ENCODE measurements around the gene CLSTN1. TPM values are rescaled to one million over a fixed set of nuclear protein-coding genes. Genes with fewer than 3 reads are reported as not detected.
"Not testable (repeated sequence)": the region's sequence is repeated elsewhere in the genome, so short reads cannot be mapped to it uniquely, and the experiment has no call there.

CLSTN1 gene
- total RNA-seq, 1 experiment from 2014 or later, result 106 TPM

GRCh38 chr1:9714257-9714718 lies 109.5 kb downstream of the CLSTN1 start:
- no peaks in the 10 kb centered on the region for H3K27me3 Mint-ChIP-seq (ENCODE audit: insufficient read depth, unreplicated experiment)

GRCh38 chr1:9712767-9713166 lies 111.0 kb downstream of the CLSTN1 start:
- POLR2A ChIA-PET, result interaction anchor here (0.7 kb wide), 1 partner anchor 84 kb away, joined by 3 read pairs; no protein-coding TSS in a partner anchor

More at GRCh38 chr1:9714257-9714718, 109.5 kb downstream of the CLSTN1 start:
- no TSS peak for BruUV-seq (replicated peaks)
- ChIA-PET CTCF (interaction anchor here (0.7 to 1.1 kb wide), 4 partner anchors 11 to 237 kb away, joined by 3 read pairs; no protein-coding TSS in a partner anchor), POLR2A (interaction anchor here (0.6 kb wide), 1 partner anchor 28 kb away, joined by 3 read pairs; no protein-coding TSS in a partner anchor)
- no peak for TF ChIP-seq CTCF (IDR thresholded peaks at IDR 0.05; ENCODE audit: unreplicated experiment)
- Mint-ChIP-seq H3K27ac (ENCODE audit: low read depth, unreplicated experiment) (no peak overlapping the region), H3K4me1 (ENCODE audit: insufficient read depth, unreplicated experiment) (peaks cover 2% of the 10 kb centered on the region), H3K9me3 (ENCODE audit: unreplicated experiment) (no peaks in the 10 kb centered on the region), H3K36me3 (ENCODE audit: insufficient read depth, unreplicated experiment) (peaks cover 19% of the 10 kb centered on the region), H3K4me3 (ENCODE audit: unreplicated experiment) (no peak overlapping the region)
- DNase-seq (ENCODE audit: unreplicated experiment), result no peak
- intact Hi-C loops (cut with micrococcal nuclease), result no loop called here

GRCh38 chr1:9711466-9712020 lies 112.2 kb downstream of the CLSTN1 start:
- Mint-ChIP-seq H3K36me3 (ENCODE audit: insufficient read depth, unreplicated experiment) (peaks cover 14% of the 10 kb centered on the region), H3K4me1 (ENCODE audit: insufficient read depth, unreplicated experiment) (no peaks in the 10 kb centered on the region), H3K27me3 (ENCODE audit: insufficient read depth, unreplicated experiment) (no peaks in the 10 kb centered on the region), H3K27ac (ENCODE audit: low read depth, unreplicated experiment) (no peak overlapping the region), H3K4me3 (ENCODE audit: unreplicated experiment) (no peak overlapping the region), H3K9me3 (ENCODE audit: unreplicated experiment) (no peaks in the 10 kb centered on the region)
- intact Hi-C loops (cut with micrococcal nuclease), result no loop called here
- no peak for TF ChIP-seq CTCF (IDR thresholded peaks at IDR 0.05; ENCODE audit: unreplicated experiment)
- no peak for DNase-seq (ENCODE audit: unreplicated experiment)
- no TSS peak for BruUV-seq (replicated peaks)
- ChIA-PET POLR2A (no interaction called here), CTCF (interaction anchor here (0.9 to 1.0 kb wide), 2 partner anchors 12 to 85 kb away, joined by 3 to 5 read pairs; no protein-coding TSS in a partner anchor)

More at GRCh38 chr1:9712767-9713166, 111.0 kb downstream of the CLSTN1 start:
- BruUV-seq (replicated peaks); H3K4me3 Mint-ChIP-seq (ENCODE audit: unreplicated experiment); H3K27me3 Mint-ChIP-seq (ENCODE audit: insufficient read depth, unreplicated experiment); H3K9me3 Mint-ChIP-seq (ENCODE audit: unreplicated experiment); H3K4me1 Mint-ChIP-seq (ENCODE audit: insufficient read depth, unreplicated experiment); DNase-seq (ENCODE audit: unreplicated experiment); H3K27ac Mint-ChIP-seq (ENCODE audit: low read depth, unreplicated experiment); intact Hi-C loops (cut with micrococcal nuclease): not testable (repeated sequence)
- CTCF ChIA-PET, result interaction anchor here (0.6 to 1.1 kb wide), 2 partner anchors 10 to 12 kb away, joined by 3 read pairs; no protein-coding TSS in a partner anchor
- peaks cover 14% of the 10 kb centered on the region for H3K36me3 Mint-ChIP-seq (ENCODE audit: insufficient read depth, unreplicated experiment)

- ChIA-PET POLR2A (no interaction called here), CTCF (interaction anchor here (0.8 kb wide), 1 partner anchor 11 kb away, joined by 5 read pairs; no protein-coding TSS in a partner anchor)
- Mint-ChIP-seq H3K9me3 (ENCODE audit: unreplicated experiment) (no peaks in the 10 kb centered on the region), H3K27me3 (ENCODE audit: insufficient read depth, unreplicated experiment) (no peaks in the 10 kb centered on the region), H3K27ac (ENCODE audit: low read depth, unreplicated experiment) (no peak overlapping the region), H3K4me3 (ENCODE audit: unreplicated experiment) (no peak overlapping the region), H3K4me1 (ENCODE audit: insufficient read depth, unreplicated experiment) (no peaks in the 10 kb centered on the region), H3K36me3 (ENCODE audit: insufficient read depth, unreplicated experiment) (peaks cover 14% of the 10 kb centered on the region)
- intact Hi-C loops (cut with micrococcal nuclease), result no loop called here
- BruUV-seq (replicated peaks), result no TSS peak
- no peak for DNase-seq (ENCODE audit: unreplicated experiment)
- TF ChIP-seq CTCF (IDR thresholded peaks at IDR 0.05; ENCODE audit: unreplicated experiment), result no peak
Observed at GRCh38 chr1:9710037-9710436, 113.7 kb downstream of the CLSTN1 start.

Measured in MCF 10A (cell line).